WI38 (cell line): ENCODE measurements around the gene SLC43A2.
"Not testable (repeated sequence)": the region's sequence is repeated elsewhere in the genome, so short reads cannot be mapped to it uniquely, and the experiment has no call there.

Experiments
- H3K4me3 ChIP-seq: 2 replicates; pipeline ENCODE4 v1.5.1; 2011; ENCODE audit warnings: low read depth, mild to moderate bottlenecking, control low read depth, low read length
- CTCF ChIP-seq: IDR thresholded peaks from 2 replicates; pipeline ENCODE4 v1.5.1; 2012; ENCODE audit warnings: low read depth, mild to moderate bottlenecking, control low read depth, low read length

The SLC43A2 gene

GRCh38 chr17:1533661-1534325, 94.8 kb downstream of the SLC43A2 start:
- no peak for TF ChIP-seq CTCF
- H3K4me3 ChIP-seq, result no peak overlapping the region

- no peak for TF ChIP-seq CTCF
- H3K4me3 ChIP-seq, result no peak overlapping the region
Observed at GRCh38 chr17:1532836-1533602, 95.6 kb downstream of the SLC43A2 start.

GRCh38 chr17:1529863-1530262, 98.8 kb downstream of the SLC43A2 start:
- H3K4me3 ChIP-seq, result no peak overlapping the region
- no peak for TF ChIP-seq CTCF

- H3K4me3 ChIP-seq, result not testable (repeated sequence)
Observed at GRCh38 chr17:1526876-1527275, 101.8 kb downstream of the SLC43A2 start.

GRCh38 chr17:1522626-1523025, 106.0 kb downstream of the SLC43A2 start:
- no peak for TF ChIP-seq CTCF
- H3K4me3 ChIP-seq, result no peak overlapping the region

GRCh38 chr17:1521086-1521640, 107.5 kb downstream of the SLC43A2 start:
- TF ChIP-seq CTCF, result no peak
- no peak overlapping the region for H3K4me3 ChIP-seq

- no peak for TF ChIP-seq CTCF
- H3K4me3 ChIP-seq, result no peak overlapping the region
Observed at GRCh38 chr17:1519678-1520077, 109.0 kb downstream of the SLC43A2 start.
